H1 (cell line): ENCODE data around the gene ISL2.

ENCODE experiments used
- CTCF ChIP-seq, 3 experiments: IDR thresholded peaks; 1 replicate in 2 of 3; 2 replicates in 1 of 3; pipeline versions ENCODE4 v1.5.1 to v1.6.1; 2011; ENCODE audit warnings: low read length in 3 of 3, mild to moderate bottlenecking in 3 of 3, inconsistent platforms in 2 of 3, low read depth in 1 of 3, moderate library complexity in 1 of 3; ENCODE audit not compliant: insufficient read depth in 1 of 3; ENCODE audit errors: control extremely low read depth in 1 of 3
- JUND ChIP-seq: IDR thresholded peaks from 2 replicates; pipeline ENCODE4 v1.6.1; 2011; ENCODE audit warnings: mild to moderate bottlenecking, improper control_type of control experiment, low read length
- NRF1 ChIP-seq: IDR thresholded peaks from 2 replicates; pipeline ENCODE4 v1.6.1; 2011; ENCODE audit warnings: mild to moderate bottlenecking, low read depth, low read length, improper control_type of control experiment
- RAD21 ChIP-seq, 2 experiments: IDR thresholded peaks in 1 of 2; conservative IDR thresholded peaks in 1 of 2; 2 replicates each; pipeline ENCODE4 v1.6.1; 2011; ENCODE audit warnings: low read depth in 2 of 2, low read length in 2 of 2, improper control_type of control experiment in 1 of 2, inconsistent platforms in 1 of 2, mild to moderate bottlenecking in 1 of 2, moderate library complexity in 1 of 2

- TF ChIP-seq JUND (no peak), NRF1 (no peak), CTCF (IDR thresholded peaks at IDR 0.05; ENCODE audit: control extremely low read depth in 1 of 3, insufficient read depth in 1 of 3, low read depth in 1 of 3, low read length in 3 of 3) (no peak), RAD21 (IDR thresholded peaks at IDR 0.05 in 1 of 2, conservative IDR thresholded peaks at IDR 0.05 in 1 of 2; ENCODE audit: low read depth in 2 of 2, low read length in 2 of 2) (no peak)
Observed at GRCh38 chr15:76334438-76335306, 1.9 kb upstream of the ISL2 start.
